Natural killer cell treated with Interleukin-12 subunit alpha and Interleukin-12 subunit beta and Interleukin-15 and Interleukin-18, amount 100 ng/mL, for 72 hours (primary cell): ENCODE results near the gene PNPLA2. TPM values are rescaled to one million over a fixed set of nuclear protein-coding genes. Genes with fewer than 3 reads are reported as not detected.

Experiments used
- ATAC-seq, 2 donors: fragments of 150-1000 bp; cut with Tn5 transposase in 1 of 2; sonication (Bioruptor Pico), chemical (Tn5 transposase) in 1 of 2; 2 replicates each; pipeline ENCODE4 v1.10.0; 2021
- DNase-seq: peaks from one replicate; pipeline ENCODE4 v3.0.0; 2022; ENCODE audit warnings: low spot score
- H3K27ac Mint-ChIP-seq, 2 donors: 1 replicate in 1 of 2; 2 replicates in 1 of 2; pipeline ENCODE4 v1.8.0; 2022; ENCODE audit warnings: mixed read lengths in 2 of 2, mild to moderate bottlenecking in 1 of 2, moderate library complexity in 1 of 2
- H3K27me3 Mint-ChIP-seq, 2 donors: 1 replicate in 1 of 2; 2 replicates in 1 of 2; pipeline ENCODE4 v1.8.0; 2022; ENCODE audit warnings: mixed read lengths in 2 of 2
- H3K36me3 Mint-ChIP-seq: one replicate; pipeline ENCODE4 v1.8.0; 2022; ENCODE audit warnings: mixed read lengths
- H3K4me1 Mint-ChIP-seq, 2 donors: 1 replicate in 1 of 2; 2 replicates in 1 of 2; pipeline ENCODE4 v1.8.0; 2022; ENCODE audit warnings: low read depth in 2 of 2, mixed read lengths in 2 of 2, mild to moderate bottlenecking in 1 of 2
- H3K4me3 Mint-ChIP-seq: one replicate; pipeline ENCODE4 v1.8.0; 2022; ENCODE audit warnings: mixed read lengths
- H3K9me3 Mint-ChIP-seq: 2 replicates; pipeline ENCODE4 v1.8.0; 2022; ENCODE audit warnings: mixed read lengths
- total RNA-seq, 2 donors: library from RNA; stranded (reverse); gene quantifications; one replicate each; pipeline ENCODE4 v1.2.3, GENCODE V29; 2022

The PNPLA2 gene, protein sequence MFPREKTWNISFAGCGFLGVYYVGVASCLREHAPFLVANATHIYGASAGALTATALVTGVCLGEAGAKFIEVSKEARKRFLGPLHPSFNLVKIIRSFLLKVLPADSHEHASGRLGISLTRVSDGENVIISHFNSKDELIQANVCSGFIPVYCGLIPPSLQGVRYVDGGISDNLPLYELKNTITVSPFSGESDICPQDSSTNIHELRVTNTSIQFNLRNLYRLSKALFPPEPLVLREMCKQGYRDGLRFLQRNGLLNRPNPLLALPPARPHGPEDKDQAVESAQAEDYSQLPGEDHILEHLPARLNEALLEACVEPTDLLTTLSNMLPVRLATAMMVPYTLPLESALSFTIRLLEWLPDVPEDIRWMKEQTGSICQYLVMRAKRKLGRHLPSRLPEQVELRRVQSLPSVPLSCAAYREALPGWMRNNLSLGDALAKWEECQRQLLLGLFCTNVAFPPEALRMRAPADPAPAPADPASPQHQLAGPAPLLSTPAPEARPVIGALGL
- 10 to 100 TPM; 69.0 to 95.0 TPM for total RNA-seq

DNA sequence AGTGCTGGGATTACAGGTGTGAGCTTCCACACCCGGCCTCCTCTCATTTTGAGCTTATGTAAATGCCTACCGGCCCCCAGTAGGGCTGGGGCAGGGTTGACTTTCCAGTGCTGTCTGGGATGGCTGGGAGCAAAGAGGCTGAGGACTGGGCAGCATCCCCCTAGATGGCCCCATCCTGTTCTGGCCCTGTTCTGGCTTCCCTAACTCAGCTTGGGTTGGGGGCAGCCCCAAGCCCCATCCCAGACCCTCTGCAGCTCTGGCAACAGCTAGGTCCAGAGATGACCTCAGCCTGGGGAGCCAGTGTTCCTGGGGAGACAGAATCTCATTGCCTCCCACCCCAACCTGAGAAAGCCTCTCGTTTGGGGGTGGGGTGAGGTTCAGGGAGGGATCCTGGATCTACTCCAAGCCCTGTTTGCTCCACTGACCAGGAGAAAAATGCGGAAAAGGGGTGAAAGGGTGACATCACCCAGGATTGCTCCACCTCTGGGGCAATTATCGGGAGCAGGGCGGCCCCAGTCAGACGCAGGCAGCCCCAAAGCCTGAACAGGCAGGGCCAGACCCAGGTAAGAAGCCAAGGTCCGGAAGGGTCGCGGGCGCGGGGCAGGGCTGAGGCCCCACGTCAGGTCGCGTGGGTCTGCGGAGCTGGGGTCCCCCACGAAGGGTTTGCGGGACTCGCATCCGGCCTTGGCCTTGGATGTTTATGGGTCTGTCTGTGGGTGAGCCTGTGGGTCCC lies at the start of gene PNPLA2:
Gene PNPLA2 (plus strand): TSS at position 519 of the 733 bp plus-strand sequence. CDS start 805 bp downstream, outside the sequence.
- no peaks in the 10 kb centered on the region for H3K9me3 Mint-ChIP-seq
- peaks cover 5 to 10% of the 10 kb centered on the region in 2 donors for H3K4me1 Mint-ChIP-seq
- peak within 1 kb of the TSS in 1 of 2 donors; percentile 76 for H3K27ac Mint-ChIP-seq

DNA sequence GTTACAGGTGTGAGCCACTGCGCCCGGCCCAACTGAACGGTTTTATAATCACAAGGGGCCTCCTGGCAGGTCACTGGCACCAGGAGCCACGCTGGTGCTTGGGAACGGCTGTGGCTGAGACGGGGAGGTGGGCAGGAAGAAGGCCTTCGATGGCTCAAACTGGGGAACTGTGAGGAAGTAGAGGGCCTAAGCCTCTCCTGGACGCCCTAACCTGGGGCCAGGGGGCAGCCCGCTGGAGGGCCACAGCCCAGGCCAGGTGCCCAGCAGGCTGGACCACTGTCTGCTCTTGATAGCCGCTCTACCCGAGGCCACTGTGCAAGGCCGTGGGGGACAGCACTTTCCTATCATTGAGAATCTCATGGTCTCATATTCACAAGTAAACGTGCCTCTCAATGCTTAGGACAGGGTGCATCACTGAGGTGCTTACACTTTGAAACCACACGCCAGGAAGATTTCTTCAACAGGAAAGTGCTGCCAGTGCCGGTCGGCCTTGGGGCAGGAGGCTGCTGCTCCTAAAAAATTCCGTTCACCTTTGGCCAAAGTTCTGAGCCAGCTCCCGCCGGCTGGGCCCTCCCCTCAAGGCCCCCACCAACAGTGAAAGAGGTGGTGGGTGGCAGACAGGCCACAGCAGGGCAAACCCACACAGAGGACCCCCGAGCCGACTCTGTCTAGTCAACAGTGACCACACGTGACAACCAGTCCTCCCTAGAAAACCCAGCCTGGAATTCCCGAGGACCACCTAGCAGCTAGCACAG lies 48.6 kb upstream of the PNPLA2 start:
- no peaks in the 10 kb centered on the region for H3K36me3 Mint-ChIP-seq
- H3K4me3 Mint-ChIP-seq: no peak overlapping the region
- no peak for ATAC-seq
- DNase-seq: no peak
- no peak overlapping the region for H3K27ac Mint-ChIP-seq
- no peaks in the 10 kb centered on the region for H3K9me3 Mint-ChIP-seq
- peaks cover 0 to 4% of the 10 kb centered on the region in 2 donors for H3K4me1 Mint-ChIP-seq
- H3K27me3 Mint-ChIP-seq: no peaks in the 10 kb centered on the region

More for the DNA sequence above, at the start of gene PNPLA2:
- ATAC-seq: no peak
- Mint-ChIP-seq H3K36me3 (no peaks in the 10 kb centered on the region), H3K27me3 (no peaks in the 10 kb centered on the region), H3K4me3 (peak within 1 kb of the TSS; percentile 83)
- no peak for DNase-seq

DNA sequence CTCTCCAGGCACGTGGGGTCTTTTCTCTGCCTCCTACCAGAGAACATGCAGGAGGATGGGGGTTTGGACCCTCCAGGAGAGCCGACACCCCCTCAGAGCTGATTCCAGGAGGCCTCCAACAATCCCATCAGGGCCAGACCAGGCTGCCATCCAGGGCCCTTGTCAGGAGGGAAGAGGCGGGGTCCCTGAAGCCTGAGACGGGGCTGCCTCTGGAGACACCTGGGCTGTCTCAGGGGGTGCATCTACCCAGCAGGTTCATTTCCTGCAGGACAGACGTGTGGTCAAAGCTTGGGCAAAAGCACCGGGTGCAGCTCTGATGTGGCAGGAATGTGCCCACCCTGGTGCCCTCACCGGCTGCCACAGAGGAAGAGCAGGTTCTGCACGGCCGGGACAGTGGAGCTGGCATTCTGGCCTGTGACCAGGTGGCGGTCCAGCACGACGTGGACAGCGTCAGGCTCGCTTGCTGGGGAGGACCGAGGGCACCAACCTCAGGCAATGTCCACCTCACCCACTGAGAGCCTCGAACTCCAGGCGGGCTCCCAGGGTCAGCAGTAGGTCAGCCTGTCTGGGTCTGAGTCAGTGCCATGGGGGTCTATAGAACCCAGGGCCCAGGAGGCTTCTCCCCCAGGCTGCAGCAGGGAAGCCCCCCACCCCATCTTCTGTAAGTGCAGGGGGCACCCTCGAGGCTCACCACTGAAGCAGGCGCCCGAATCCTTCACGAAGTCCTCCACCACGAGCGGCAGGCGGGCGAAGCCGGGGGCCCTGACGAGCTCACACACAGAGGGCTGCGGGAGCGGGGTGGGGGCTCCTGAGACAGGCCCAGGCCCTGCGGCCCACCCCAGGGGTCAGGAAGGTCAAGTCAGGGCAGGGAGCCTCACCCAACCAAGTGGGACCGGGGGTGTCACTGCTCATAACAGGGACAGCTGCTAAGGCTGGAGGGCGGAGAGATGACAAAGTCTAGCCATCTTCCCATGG lies 47.8 kb upstream of the PNPLA2 start:
- Mint-ChIP-seq H3K9me3 (no peaks in the 10 kb centered on the region), H3K4me1 (peaks cover 0 to 8% of the 10 kb centered on the region in 2 donors), H3K36me3 (no peaks in the 10 kb centered on the region), H3K27me3 (no peaks in the 10 kb centered on the region), H3K4me3 (no peak overlapping the region), H3K27ac (no peak overlapping the region)
- DNase-seq: no peak
- no peak for ATAC-seq

DNA sequence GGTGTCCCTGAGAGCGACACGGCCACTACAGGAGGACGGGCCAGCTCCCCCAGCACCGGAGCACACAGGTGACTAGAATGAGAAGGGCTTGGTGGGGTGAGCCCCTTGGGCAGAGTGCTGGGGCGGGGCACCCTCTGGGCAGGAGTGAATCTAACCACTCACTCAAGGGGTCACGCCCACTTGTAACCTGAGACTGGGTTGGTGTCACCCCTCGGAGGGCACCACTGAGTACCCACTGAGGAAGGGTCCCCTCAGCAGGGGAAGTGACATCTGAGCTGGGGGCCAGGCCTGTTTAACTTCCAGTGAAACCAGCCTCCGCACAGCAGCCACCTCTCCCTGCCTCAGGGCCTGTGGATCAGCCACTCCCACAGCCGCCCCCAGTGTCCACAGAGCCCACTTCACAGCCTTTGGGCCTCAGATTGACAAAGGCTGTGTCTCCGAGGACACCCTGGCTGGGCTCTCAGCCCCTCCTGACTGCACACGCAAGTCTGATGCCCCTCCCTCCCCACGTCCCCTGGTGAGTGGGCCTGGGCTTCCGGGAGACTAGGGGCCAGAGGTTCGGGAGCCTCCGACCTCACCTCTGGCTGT lies 47.0 kb upstream of the PNPLA2 start:
- Mint-ChIP-seq H3K4me1 (peaks cover 0 to 13% of the 10 kb centered on the region in 2 donors), H3K27ac (no peak overlapping the region), H3K36me3 (no peaks in the 10 kb centered on the region)

DNA sequence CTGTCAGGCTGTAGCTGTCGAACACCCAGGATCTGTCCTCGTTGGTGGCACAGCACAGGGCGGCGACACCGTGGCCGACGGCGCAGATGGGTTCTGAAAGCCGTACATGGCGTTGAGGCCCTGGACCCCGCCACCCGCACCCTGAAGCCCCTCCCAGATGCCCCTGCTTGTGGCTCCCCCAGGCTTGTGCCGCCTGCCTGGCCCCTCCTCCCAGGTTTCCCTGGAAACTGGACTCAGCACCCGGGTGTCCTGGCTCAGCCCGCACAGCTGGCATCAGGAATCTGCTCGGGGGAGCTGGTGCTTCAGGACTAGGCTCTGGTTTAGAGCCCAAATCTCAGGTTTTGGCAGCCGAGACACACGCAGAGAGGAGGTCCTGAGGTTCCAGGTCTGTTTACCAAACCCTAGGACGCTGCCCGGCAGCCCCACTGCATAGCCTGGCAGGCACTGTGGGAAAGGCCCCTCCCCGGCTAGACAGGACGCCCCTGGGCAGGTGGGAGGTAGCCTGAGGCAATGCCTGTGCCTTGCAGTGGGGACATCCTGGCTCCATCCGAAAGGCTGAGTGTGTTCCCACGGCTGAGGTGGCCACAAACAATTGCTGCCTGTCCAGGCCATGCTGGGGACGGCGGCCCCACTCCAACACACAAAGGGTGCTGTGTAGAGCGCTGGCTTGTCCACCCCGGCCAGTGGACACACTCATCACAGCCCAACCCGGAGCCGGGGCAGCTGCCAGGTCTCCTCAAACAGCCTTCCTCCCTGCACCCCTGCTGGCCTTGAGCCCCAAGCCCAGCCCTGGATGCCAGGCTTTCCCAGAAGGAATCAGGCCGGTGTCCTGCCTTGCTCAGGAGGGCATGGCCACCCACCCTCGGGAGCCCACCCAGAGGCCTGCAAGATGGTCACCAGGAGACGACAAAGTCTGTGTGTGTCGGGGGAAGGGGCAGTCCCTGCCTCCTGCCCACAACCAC lies 46.0 kb upstream of the PNPLA2 start:
- Mint-ChIP-seq H3K4me3 (no peak overlapping the region), H3K9me3 (no peaks in the 10 kb centered on the region)
- no peak for ATAC-seq

More for the DNA sequence above, 47.0 kb upstream of the PNPLA2 start:
- H3K4me3 Mint-ChIP-seq: no peak overlapping the region
- H3K9me3 Mint-ChIP-seq: no peaks in the 10 kb centered on the region
- no peak for DNase-seq
- ATAC-seq: no peak
- H3K27me3 Mint-ChIP-seq: no peaks in the 10 kb centered on the region

DNA sequence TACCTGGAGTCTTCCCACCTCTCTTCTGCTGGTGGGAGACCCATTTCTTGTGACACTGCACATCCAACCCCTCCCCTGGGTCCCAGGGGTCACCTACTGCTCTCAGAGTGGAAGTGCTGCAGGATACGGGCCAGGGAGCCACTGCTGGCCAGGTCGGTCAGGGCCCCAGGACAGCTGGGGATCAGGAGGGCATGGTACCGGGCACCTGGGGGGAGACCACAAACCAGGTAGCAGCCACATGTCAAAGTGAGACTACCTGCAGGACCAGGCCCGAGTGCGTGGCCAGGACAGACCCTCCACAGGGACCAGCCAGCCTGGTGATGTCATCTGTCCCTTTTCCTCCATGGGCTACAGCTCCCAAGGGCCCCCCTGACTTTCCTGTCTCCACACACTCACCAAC lies 45.3 kb upstream of the PNPLA2 start:
- Mint-ChIP-seq H3K4me3 (no peak overlapping the region), H3K9me3 (no peaks in the 10 kb centered on the region), H3K27ac (no peak overlapping the region), H3K36me3 (no peaks in the 10 kb centered on the region), H3K4me1 (peaks cover 0 to 13% of the 10 kb centered on the region in 2 donors), H3K27me3 (no peaks in the 10 kb centered on the region)
- ATAC-seq (no peak), DNase-seq (no peak)

More for the DNA sequence above, 46.0 kb upstream of the PNPLA2 start:
- H3K27ac Mint-ChIP-seq: no peak overlapping the region
- H3K36me3 Mint-ChIP-seq: no peaks in the 10 kb centered on the region
- DNase-seq: no peak
- no peaks in the 10 kb centered on the region for H3K27me3 Mint-ChIP-seq
- peaks cover 0 to 13% of the 10 kb centered on the region in 2 donors for H3K4me1 Mint-ChIP-seq

DNA sequence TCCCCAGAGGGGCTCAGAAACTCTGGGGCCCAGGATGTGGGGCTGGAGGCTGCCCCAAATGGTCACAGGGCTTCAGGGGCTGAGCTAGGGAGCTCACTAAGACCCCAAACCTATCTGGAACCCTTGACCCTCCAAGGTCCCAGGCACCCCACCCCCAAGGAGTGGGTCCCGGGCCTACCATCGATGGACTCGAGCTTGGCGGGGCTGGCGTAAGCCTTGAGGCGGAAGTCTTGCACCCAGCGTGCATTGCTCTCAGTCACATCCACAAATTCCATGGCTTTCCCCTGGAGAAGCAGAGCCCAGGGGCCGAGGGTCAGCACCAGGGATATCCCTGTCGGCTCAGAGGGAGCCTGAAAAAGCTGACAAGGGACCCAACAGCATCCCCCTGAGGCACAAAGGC lies 44.9 kb upstream of the PNPLA2 start:
- Mint-ChIP-seq H3K36me3 (no peaks in the 10 kb centered on the region), H3K4me3 (no peak overlapping the region), H3K9me3 (no peaks in the 10 kb centered on the region), H3K27ac (no peak overlapping the region), H3K4me1 (peaks cover 0 to 13% of the 10 kb centered on the region in 2 donors), H3K27me3 (no peaks in the 10 kb centered on the region)
- DNase-seq (no peak), ATAC-seq (no peak)

DNA sequence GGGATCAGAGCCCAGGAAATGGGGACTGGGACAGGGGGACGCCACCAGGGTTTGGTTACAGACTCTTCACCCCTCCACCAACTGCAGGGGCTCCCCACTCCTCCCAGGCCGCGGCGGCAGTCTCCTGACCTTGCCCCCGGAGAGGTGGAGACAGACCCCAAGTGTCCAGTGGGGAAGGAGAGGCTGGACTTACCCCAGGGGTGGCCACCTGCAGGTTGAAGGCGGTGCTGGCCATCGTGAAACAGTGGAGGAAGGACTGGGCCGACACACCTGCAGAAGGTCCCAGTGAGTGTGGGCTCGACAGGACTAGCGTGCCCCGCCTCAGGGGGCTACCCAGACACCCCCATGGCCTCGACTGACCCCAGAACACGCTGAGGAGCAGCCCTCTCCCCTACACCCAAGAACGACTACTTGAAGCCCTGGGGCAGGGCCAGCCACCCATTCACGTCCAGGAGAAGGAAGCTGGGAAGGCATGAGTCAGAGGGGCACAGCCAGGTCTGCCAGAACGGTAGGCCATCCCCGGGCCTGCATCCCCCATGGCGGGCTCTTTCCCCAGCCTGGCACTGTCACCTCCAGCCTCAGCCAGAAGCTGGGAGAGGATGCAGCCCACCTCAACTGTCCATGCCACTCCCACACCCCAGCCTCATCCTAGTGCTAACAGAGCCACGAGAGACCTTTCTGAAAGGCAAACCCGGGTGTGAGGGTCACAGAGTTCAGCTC lies 43.7 kb upstream of the PNPLA2 start:
- Mint-ChIP-seq H3K4me3 (peak overlapping the region; percentile 81), H3K36me3 (no peaks in the 10 kb centered on the region), H3K4me1 (peaks cover 0 to 13% of the 10 kb centered on the region in 2 donors), H3K9me3 (no peaks in the 10 kb centered on the region), H3K27ac (peak overlapping the region in 1 of 2 donors; percentile 61), H3K27me3 (no peaks in the 10 kb centered on the region)
- DNase-seq: no peak
- no peak for ATAC-seq

DNA sequence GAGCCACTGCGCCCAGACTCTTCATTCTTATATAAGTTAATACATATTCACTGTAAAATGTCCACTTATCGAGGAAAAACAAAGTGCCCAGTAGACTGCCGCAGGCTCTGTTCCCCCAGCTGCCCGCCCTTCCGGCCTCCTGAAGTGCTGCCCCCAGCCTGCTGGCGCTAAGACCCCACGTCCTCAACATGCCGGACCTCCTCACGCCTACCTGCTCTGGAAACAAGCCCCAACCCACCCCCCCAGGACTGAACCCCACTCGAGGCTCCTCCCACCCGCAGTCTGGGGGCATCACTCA lies 42.5 kb upstream of the PNPLA2 start:
- Mint-ChIP-seq H3K4me3 (peak overlapping the region; percentile 81), H3K4me1 (peaks cover 0 to 15% of the 10 kb centered on the region in 2 donors), H3K27me3 (no peaks in the 10 kb centered on the region), H3K36me3 (no peaks in the 10 kb centered on the region), H3K9me3 (no peaks in the 10 kb centered on the region), H3K27ac (peak overlapping the region; percentile 44 to 61)
- ATAC-seq: no peak
- DNase-seq: no peak

DNA sequence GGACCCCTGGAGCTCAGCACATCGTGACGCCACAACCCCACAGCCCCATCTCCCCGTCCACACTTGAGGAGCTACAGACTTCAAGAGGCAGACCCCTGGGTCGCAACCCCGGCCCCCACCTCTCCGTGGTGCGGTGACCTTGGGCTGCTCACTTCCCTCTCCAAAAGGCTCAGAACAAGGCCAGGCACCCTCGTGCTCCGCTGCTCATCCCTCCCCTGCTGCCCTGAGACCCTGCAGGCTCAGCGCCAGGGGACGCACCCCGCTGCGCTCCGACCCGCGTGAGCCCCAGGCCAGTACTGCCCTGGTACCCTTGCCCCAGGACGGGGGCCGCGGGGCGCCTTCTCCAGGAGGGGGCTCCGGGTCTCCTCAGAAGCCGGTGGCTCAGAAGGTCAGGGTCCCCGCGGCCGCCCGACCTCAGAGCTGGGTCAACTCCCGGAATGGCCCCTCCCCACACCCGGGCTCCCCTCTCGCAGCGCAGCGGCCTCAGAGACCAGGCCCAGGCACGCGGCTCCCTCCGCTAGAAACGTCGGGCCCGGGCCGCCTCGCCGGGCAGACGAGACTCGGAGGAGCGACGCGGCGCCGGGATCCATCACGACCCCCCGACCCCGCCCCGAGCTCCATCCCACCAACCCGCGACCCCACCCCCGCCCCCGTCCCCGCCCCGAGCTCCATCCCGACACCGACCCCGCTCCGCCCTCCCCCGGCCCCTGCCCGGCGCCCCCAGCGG lies 42.0 kb upstream of the PNPLA2 start:
- peak; percentile 69 to 77 for ATAC-seq
- Mint-ChIP-seq H3K9me3 (no peaks in the 10 kb centered on the region), H3K27ac (peak overlapping the region; percentile 44 to 61), H3K4me1 (peaks cover 0 to 15% of the 10 kb centered on the region in 2 donors), H3K4me3 (peak overlapping the region; percentile 81), H3K27me3 (no peaks in the 10 kb centered on the region), H3K36me3 (no peaks in the 10 kb centered on the region)
- no peak for DNase-seq
